Neural cell (in vitro differentiated cells): ENCODE measurements around the gene SLC45A1.

Experiments used
- CTCF ChIP-seq: fragments of 450-650 bp; IDR thresholded peaks from 2 replicates; pipeline ENCODE4 v1.5.1; 2014; ENCODE audit warnings: antibody characterized with exemption, mild to moderate bottlenecking, moderate library complexity; ENCODE audit not compliant: poor library complexity, severe bottlenecking
- POLR2AphosphoS5 ChIP-seq: IDR thresholded peaks from 2 replicates; pipeline ENCODE4 v1.6.1; 2012
- REST ChIP-seq: IDR thresholded peaks from 2 replicates; pipeline ENCODE4 v1.6.1; 2012; ENCODE audit warnings: borderline replicate concordance
- SMC3 ChIP-seq: fragments of 450-650 bp; conservative IDR thresholded peaks from 2 replicates; pipeline ENCODE4 v1.6.1; 2014; ENCODE audit warnings: antibody characterized with exemption, mild to moderate bottlenecking, moderate library complexity; ENCODE audit not compliant: poor library complexity

- TF ChIP-seq CTCF, result no peak
- TF ChIP-seq REST, result no peak
- TF ChIP-seq SMC3, result no peak
- TF ChIP-seq POLR2AphosphoS5, result no peak
Measured at GRCh38 chr1:8285103-8285502, 32.8 kb upstream of the SLC45A1 start.
